ENCODE measurements around the gene RNF141.

DNA sequence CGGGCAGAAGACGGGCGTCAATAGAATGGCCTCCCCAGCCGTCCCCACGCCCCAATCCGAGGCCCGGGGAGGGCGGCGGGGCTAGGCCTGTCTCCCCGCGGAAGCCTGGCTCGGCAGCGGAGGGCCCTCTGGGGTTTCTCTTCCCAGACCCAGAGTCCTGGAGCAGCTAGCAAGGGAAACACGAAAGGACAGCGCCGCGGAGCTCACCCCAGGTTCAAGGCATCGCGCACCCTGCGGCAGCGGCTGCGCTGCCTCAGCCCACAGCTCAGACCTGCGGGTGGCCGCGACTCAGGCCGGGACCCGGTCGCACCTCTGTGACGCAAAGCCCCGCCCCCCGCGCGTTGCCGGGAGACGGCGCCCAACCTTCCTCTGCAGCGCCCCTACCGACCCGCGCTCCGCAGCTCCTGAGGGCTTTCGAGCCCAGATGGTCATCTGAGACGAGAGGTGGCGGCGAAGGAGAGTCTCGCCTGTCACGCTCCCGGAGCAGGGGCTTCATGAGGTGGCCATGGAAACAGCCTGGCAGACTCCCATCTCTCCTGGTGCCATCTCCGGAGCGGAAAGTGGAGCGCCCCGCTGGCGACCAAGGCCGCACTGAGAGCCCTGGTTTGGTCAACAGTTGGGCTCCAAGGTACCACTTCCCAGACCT, at the start of gene RNF141:
- no peak for TF ChIP-seq ZC3H10 (CRISPR knock-in tag; IDR thresholded peaks at IDR 0.05)
- TF ChIP-seq ZNF8 (CRISPR knock-in tag; IDR thresholded peaks at IDR 0.05): no peak
- 0 out of 2 replicates have a peak, but pooled peaks have one; percentile 43 for TF ChIP-seq ZFP3 (CRISPR knock-in tag; IDR thresholded peaks at IDR 0.05)
- TF ChIP-seq GLIS3 (CRISPR knock-in tag; IDR thresholded peaks at IDR 0.05): no peak; the same call in 1 of the 2 replicates
- TF ChIP-seq, protein P1, sequence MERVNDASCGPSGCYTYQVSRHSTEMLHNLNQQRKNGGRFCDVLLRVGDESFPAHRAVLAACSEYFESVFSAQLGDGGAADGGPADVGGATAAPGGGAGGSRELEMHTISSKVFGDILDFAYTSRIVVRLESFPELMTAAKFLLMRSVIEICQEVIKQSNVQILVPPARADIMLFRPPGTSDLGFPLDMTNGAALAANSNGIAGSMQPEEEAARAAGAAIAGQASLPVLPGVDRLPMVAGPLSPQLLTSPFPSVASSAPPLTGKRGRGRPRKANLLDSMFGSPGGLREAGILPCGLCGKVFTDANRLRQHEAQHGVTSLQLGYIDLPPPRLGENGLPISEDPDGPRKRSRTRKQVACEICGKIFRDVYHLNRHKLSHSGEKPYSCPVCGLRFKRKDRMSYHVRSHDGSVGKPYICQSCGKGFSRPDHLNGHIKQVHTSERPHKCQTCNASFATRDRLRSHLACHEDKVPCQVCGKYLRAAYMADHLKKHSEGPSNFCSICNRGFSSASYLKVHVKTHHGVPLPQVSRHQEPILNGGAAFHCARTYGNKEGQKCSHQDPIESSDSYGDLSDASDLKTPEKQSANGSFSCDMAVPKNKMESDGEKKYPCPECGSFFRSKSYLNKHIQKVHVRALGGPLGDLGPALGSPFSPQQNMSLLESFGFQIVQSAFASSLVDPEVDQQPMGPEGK (CRISPR knock-in tag; IDR thresholded peaks at IDR 0.05; ENCODE audit: borderline replicate concordance): no peak
- no peak for TF ChIP-seq ISL1 (CRISPR knock-in tag; IDR thresholded peaks at IDR 0.05)
- no peak for TF ChIP-seq ARNTL (CRISPR knock-in tag; IDR thresholded peaks at IDR 0.05; ENCODE audit: borderline replicate concordance, low read depth)
- TF ChIP-seq, protein P2, sequence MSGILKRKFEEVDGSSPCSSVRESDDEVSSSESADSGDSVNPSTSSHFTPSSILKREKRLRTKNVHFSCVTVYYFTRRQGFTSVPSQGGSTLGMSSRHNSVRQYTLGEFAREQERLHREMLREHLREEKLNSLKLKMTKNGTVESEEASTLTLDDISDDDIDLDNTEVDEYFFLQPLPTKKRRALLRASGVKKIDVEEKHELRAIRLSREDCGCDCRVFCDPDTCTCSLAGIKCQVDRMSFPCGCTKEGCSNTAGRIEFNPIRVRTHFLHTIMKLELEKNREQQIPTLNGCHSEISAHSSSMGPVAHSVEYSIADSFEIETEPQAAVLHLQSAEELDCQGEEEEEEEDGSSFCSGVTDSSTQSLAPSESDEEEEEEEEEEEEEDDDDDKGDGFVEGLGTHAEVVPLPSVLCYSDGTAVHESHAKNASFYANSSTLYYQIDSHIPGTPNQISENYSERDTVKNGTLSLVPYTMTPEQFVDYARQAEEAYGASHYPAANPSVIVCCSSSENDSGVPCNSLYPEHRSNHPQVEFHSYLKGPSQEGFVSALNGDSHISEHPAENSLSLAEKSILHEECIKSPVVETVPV (CRISPR knock-in tag; IDR thresholded peaks at IDR 0.05): no peak
